Heart left ventricle (tissue), 13 donors: Measurements from ENCODE around the gene PCDHB1.

ENCODE experiments used
- CTCF ChIP-seq, 12 donors: fragments of 200-600 bp; sonication (generic) in 4 of 12; IDR thresholded peaks; one replicate each; pipeline versions ENCODE4 v1.5.0 to v1.8.0; 2018 to 2022; ENCODE audit warnings: antibody characterized with exemption in 12 of 12, mild to moderate bottlenecking in 5 of 12
- POLR2A ChIP-seq, 2 donors: fragments of 450-650 bp; IDR thresholded peaks; one replicate each; pipeline ENCODE4 v1.6.1; 2017; ENCODE audit warnings: antibody characterized with exemption in 2 of 2, mild to moderate bottlenecking in 2 of 2, moderate library complexity in 2 of 2
- donor health status: ischemic (EF 13 %, LVEDD 7.1; RV severe dilation, severe dysfunction).
- donor health status: DM: no; HTN: yes; CAD: no.
- donor health status: DM: no; HTN: no; CAD: no.
- donor health status: ischemic (EF 25% LVEDD 6.9; RV normal size, moderate dysfunction).
- donor health status: ischemic (EF 25% LVEDD 5.7; RV mildly dilated, moderate dysfunction).
- donor health status: ischemic (EF 35%, LVEDD 5.7; RV mildly dilated, moderate dysfunction).
- donor health status: nonischemic (EF 11% LVEDD 7.7; RV severe dilation, severe dysfunction).
- donor health status: DM: yes; HTN: yes; CAD: no.
- donor health status: PGD.
- donor health status: ischemic (EF 29% LVEDD 5.4; RV normal size, mild dysfunction).
- donor health status: nonischemic (EF 23%, LVEDD 6.1; RV moderate dilation, normal function).

GRCh38 chr5:141001446-141001843, 49.7 kb upstream of the PCDHB1 start:
- TF ChIP-seq CTCF (IDR thresholded peaks at IDR 0.05), result no peak
- no peak for TF ChIP-seq POLR2A (IDR thresholded peaks at IDR 0.05)
